ENCODE data around the gene FCN2. TPM values are rescaled to one million over a fixed set of nuclear protein-coding genes. Genes with fewer than 3 reads are reported as not detected.

Gene FCN2
- total RNA-seq, 2 donors from 2014 or later, result not detected

GRCh38 chr9:134886413-134886913, 5.9 kb downstream of the FCN2 start:
- no peak overlapping the region for H3K27ac ChIP-seq
- no peak overlapping the region for H3K4me3 ChIP-seq
- H3K4me1 ChIP-seq (ENCODE audit: control insufficient read depth in 1 of 2, low read depth in 2 of 2), result no peaks in the 10 kb centered on the region
- DNase-seq (ENCODE audit: low spot score) (no peak), ATAC-seq (ENCODE audit: insufficient number of reproducible peaks, low FRiP score, low read depth) (no peak)
- TF ChIP-seq CTCF (IDR thresholded peaks at IDR 0.05), result no peak
- H3K27me3 ChIP-seq (replicated peaks; ENCODE audit: insufficient read depth), result no peaks in the 10 kb centered on the region
- H3K36me3 ChIP-seq, result no peaks in the 10 kb centered on the region
- no peaks in the 10 kb centered on the region for H3K9me3 ChIP-seq

DNA sequence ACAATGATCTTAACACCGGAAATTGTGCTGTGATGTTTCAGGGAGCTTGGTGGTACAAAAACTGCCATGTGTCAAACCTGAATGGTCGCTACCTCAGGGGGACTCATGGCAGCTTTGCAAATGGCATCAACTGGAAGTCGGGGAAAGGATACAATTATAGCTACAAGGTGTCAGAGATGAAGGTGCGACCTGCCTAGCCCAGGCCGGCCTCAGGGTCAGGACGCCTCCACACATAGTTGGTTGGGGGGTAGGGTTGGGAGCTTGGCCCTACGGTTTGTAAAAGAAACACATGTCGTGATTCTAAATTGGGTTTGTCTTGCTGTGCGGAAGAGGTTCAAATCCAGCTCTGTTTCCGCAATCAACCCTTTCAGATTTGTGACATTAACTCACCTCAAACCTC, 6.6 kb downstream of the FCN2 start:
- TF ChIP-seq CTCF (IDR thresholded peaks at IDR 0.05), result no peak
- no peaks in the 10 kb centered on the region for H3K27me3 ChIP-seq (replicated peaks; ENCODE audit: insufficient read depth)

DNA sequence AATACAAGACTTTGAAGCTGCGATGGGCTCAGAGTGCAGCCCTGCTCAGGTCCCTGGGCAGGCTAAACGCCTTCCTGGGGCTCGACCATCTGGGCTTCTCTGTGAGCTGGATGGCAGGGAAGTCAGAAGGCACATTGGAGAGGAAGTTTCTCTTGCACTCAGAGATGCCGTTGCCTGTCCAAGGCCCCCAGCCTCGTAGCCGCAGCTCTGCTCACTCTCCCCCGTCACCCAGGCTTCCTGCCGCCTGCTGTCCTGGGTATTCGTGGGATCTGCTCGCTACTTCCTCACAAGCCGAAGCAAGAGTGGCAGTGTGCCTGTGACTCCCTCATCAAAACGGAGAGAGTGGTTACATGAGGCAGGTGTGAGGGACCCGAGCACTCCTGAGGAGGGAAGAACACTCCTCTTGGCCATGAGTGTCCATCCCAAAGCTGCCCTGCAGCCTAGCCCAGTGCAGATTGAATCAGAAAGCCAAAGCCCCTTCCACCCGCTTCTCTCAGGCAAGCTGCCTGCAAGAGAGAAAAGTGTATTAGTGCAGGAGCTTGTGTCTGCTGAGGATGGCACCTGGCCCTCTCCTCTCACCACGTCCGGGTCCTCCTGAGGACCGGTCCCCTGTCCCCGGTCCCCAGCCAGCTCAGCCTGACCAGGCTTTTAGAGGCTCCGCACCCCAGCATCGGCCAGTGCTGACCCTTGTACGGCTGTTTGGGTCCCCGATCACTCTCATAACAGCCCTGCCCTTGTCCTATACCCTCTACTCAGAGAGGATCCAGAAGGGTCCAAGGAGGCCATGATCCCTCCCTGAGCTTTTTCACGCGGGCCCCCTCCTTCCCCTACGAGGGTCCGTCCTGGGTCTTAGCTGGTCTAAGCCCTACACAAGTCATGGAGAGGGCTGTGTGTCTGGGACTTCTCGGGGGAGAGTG, 7.3 kb downstream of the FCN2 start:
- ATAC-seq (ENCODE audit: insufficient number of reproducible peaks, low FRiP score, low read depth), result no peak

More for the DNA sequence above, 6.6 kb downstream of the FCN2 start:
- H3K4me1 ChIP-seq (ENCODE audit: control insufficient read depth in 1 of 2, low read depth in 2 of 2), result no peaks in the 10 kb centered on the region
- ATAC-seq (ENCODE audit: insufficient number of reproducible peaks, low FRiP score, low read depth) (no peak), DNase-seq (ENCODE audit: low spot score) (no peak)
- H3K4me3 ChIP-seq, result no peak overlapping the region
- H3K9me3 ChIP-seq, result no peaks in the 10 kb centered on the region
- no peaks in the 10 kb centered on the region for H3K36me3 ChIP-seq
- no peak overlapping the region for H3K27ac ChIP-seq

GRCh38 chr9:134888603-134889190, 8.1 kb downstream of the FCN2 start:
- no peak for DNase-seq (ENCODE audit: low spot score)

More for the DNA sequence above, 7.3 kb downstream of the FCN2 start:
- Histone ChIP-seq H3K27me3 (replicated peaks; ENCODE audit: insufficient read depth) (no peaks in the 10 kb centered on the region), H3K27ac (no peak overlapping the region), H3K36me3 (no peaks in the 10 kb centered on the region), H3K4me1 (ENCODE audit: control insufficient read depth in 1 of 2, low read depth in 2 of 2) (no peaks in the 10 kb centered on the region), H3K4me3 (no peak overlapping the region), H3K9me3 (no peaks in the 10 kb centered on the region)
- no peak for TF ChIP-seq CTCF (IDR thresholded peaks at IDR 0.05)
- no peak for DNase-seq (ENCODE audit: low spot score)

More at GRCh38 chr9:134888603-134889190, 8.1 kb downstream of the FCN2 start:
- Histone ChIP-seq H3K4me3 (no peak overlapping the region), H3K27me3 (replicated peaks; ENCODE audit: insufficient read depth) (no peaks in the 10 kb centered on the region), H3K36me3 (no peaks in the 10 kb centered on the region), H3K4me1 (ENCODE audit: control insufficient read depth in 1 of 2, low read depth in 2 of 2) (no peaks in the 10 kb centered on the region), H3K27ac (no peak overlapping the region), H3K9me3 (no peaks in the 10 kb centered on the region)
- no peak for TF ChIP-seq CTCF (IDR thresholded peaks at IDR 0.05)
- ATAC-seq (ENCODE audit: insufficient number of reproducible peaks, low FRiP score, low read depth), result no peak
